8988T (cell line): Measurements from ENCODE around the gene PHF23.

ENCODE experiments used
- DNase-seq: peaks from one replicate; pipeline ENCODE4 v3.0.0; 2011

The PHF23 gene

DNA sequence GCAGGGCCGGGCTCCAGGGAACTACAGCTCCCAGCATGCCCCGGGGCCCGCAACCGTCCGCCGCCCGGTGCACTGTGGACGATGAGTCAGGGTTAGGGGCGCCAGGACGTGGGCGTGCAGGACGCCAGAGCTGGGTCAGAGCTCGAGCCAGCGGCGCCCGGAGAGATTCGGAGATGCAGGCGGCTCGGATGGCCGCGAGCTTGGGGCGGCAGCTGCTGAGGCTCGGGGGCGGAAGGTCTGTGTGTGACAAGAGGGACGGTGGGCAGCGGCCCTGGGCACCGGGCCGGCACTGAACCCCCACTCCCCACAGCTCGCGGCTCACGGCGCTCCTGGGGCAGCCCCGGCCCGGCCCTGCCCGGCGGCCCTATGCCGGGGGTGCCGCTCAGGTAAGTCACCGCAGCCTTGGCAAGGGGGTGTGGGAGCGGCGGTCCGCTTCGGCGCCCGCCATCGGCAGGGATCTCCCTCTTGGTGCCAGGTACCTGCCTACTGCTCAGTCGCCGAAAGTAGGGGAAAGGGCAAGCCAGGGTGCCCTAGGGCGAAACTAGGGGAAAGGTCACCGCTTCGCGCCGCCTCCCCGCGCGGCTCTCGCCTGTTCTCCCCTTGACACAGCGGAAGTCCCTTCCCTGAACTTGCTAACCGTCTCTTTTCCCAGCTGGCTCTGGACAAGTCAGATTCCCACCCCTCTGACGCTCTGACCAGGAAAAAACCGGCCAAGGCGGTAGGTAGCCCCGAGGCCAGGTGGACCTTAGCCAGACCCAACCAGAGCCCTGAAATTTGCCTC is 19.3 kb downstream of the PHF23 start, which contains the start of the genes ACADVL and DLG4:
Gene ACADVL, plus strand, starts transcription at position 127 of the 781 bp plus-strand sequence. Its CDS starts 47 bp downstream, at position 174.
Gene DLG4, minus strand, starts transcription at position 25 of the 781 bp plus-strand sequence.
- peak; percentile 81 for DNase-seq

DNA sequence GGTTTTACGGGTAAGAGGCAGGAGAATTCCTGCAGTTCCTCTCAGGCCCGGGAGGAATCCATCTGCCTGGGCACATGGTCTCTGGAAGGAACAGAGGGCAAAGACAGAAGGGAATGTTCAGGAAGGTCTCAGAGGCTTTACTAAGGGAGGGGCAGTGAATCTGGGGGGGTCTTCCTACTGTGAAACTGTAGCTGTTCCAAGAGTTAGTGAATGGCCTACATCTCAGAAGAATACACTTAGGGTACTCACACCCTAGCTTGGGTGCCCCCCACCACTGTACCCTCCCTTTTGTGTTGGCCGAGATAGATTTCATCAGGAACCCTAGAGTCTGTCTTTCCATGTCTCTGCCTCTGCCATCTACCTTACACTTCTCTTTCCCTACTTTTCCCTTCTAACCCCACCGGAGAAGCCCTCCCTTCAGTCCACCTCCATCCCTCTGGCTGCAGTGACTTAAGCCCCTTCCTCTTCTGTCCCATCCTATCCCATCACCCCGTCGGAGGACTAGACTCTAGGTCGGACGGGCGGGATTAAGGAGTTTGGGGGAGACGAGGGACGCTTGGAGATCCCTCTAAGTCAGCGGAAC is 19.9 kb downstream of the PHF23 start:
- DNase-seq = no peak

- no peak for DNase-seq
These were observed 20.5 kb downstream of the PHF23 start for GRCh38 chr17:7218758-7219157.

DNA sequence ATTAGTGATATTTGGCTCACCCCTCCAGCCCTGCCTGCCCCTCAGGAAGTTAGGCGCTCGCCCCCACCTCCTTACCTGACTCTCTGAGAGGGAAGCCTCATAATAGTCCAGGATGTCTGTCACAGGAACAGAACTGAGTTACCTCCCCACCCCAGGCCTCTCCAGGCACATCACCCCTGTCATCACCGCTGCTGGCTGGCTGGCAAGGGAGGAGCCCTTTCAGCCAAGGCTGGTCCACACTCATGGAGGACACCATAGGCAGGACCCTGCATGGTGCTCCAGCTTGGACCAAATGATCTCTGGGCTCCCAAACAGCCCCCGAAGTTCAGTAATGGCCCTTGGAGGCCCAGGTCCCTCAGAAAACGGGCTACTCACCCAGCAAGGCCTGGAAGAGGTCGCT is 21.1 kb downstream of the PHF23 start:
- DNase-seq = no peak

GRCh38 chr17:7217113-7217987 is 21.9 kb downstream of the PHF23 start:
- DNase-seq = peak; percentile 60

GRCh38 chr17:7216242-7217112 is 22.8 kb downstream of the PHF23 start:
- no peak for DNase-seq

GRCh38 chr17:7215652-7216180 is 23.5 kb downstream of the PHF23 start:
- no peak for DNase-seq

DNA sequence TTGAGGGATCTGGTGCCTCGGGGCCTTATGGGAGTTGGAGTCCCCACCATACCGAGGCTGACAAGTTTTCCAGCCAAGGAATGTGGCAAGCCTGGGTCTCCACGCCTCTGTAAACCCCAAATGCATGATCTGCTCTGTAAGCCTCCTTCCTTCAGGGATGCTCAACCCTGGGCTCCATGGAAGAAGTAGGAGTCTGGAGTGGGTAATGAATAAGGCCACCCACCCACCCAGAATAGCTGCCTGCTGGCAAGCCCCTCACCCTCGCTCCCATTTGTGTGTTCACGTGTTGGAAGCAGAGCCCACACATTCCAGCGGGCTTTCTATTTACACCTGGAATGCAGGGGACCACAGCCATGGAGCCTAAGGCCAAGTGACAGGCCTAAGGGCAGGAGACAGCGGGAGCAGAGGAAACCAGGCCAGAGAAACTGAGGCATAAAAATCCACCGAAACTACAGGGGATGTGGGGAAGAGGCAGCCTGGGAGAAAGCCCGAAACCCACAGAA is 24.1 kb downstream of the PHF23 start:
- no peak for DNase-seq

GRCh38 chr17:7214300-7215135 is 24.7 kb downstream of the PHF23 start:
- DNase-seq = peak; percentile 95

- peak; percentile 77 for DNase-seq
These were observed 25.4 kb downstream of the PHF23 start for GRCh38 chr17:7213895-7214299.

GRCh38 chr17:7211491-7212273 is 27.6 kb downstream of the PHF23 start:
- no peak for DNase-seq

DNA sequence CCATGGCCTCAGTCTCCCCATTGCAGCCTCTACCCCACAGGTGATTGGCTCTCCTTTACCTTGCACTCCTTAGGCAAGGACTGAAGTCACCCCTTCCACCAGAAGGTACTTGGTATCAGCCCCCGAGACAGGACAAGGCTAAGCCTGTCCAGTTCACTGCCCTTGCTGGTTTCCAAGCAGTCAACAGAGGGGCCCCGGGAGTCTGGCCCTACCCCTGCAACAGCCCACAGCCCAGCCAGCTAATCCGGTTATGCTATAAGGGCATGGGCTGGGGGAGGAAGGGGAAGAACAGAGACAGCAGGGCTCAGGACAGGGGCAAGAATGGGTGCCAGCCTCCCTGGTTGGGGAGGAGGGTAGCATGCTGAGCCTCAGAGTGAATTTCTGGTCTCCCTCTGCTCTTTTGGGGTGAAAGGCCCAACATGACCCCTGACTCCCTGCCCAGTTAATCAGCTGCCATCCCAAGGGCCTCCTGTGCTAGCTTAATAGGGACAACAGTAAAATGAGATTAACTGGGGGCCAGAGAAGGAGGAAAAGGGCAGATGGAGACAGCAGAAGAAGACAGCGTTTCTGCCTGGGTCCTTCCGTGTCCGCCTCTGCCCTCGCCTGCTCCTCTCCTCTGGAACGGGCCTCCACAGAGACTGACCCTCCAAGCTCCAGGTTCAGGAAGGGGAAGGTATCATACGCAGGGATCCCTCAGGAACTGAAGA is 30.4 kb downstream of the PHF23 start:
- DNase-seq = no peak

- no peak for DNase-seq
These were observed 31.2 kb downstream of the PHF23 start for GRCh38 chr17:7208027-7208571.

GRCh38 chr17:7207120-7208001 is 31.9 kb downstream of the PHF23 start:
- no peak for DNase-seq

GRCh38 chr17:7205561-7205960 is 33.7 kb downstream of the PHF23 start:
- no peak for DNase-seq

DNA sequence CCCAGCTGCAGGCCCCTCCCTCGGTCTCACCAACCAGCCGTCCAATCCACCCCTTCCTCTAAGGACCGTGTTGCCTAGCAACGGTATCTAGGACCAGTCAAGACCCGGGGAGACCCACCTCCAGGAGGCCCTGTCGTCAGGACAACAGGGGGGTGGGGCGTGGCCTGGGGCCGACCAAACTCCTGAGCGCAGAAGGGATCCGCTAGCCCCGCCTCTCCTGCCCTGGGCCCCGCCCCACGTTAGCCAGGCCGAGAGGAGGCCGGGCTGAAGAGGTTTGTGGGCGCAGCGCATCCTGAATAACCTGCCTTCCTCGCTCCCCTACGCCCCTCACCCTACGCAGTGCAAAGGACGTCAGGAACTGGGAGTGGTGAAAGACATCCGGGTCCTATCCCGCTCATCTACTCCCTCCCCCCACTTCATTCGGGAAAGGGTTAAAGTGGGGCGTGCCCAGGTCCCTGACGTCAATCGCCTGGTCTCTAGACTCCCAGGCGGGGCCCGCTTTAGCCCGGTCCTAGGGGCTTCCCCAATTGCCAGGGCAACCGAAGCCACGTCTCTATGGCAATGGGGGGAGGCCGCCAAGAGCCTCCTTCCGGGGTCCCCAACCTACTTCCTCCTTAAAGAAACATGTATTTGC is 34.3 kb downstream of the PHF23 start:
- DNase-seq = no peak

GRCh38 chr17:7204336-7204735 is 34.9 kb downstream of the PHF23 start:
- no peak for DNase-seq

- DNase-seq = no peak
These were observed 35.9 kb downstream of the PHF23 start for GRCh38 chr17:7203391-7203790.
